ENCODE measurements around the gene TRMT44.
A peak's percentile ranks its signal among the peaks of the same experiment; 100 is the strongest.
"Not testable (repeated sequence)": the region's sequence is repeated elsewhere in the genome, so short reads cannot be mapped to it uniquely, and the experiment has no call there.

Gene TRMT44

GRCh38 chr4:8486643-8487042, 46.1 kb downstream of the TRMT44 start:
- not testable (repeated sequence) for DNase-seq

- DNase-seq = peak in 8 of 56 donors; percentile 15 to 53 (median 26)
These were observed 48.3 kb downstream of the TRMT44 start for GRCh38 chr4:8488791-8489369.

- DNase-seq = not testable (repeated sequence)
These were observed 50.9 kb downstream of the TRMT44 start for GRCh38 chr4:8491478-8491877.

GRCh38 chr4:8492174-8492573, 51.6 kb downstream of the TRMT44 start:
- DNase-seq = no peak

- no peak for DNase-seq
These were observed 52.9 kb downstream of the TRMT44 start for GRCh38 chr4:8493484-8493883.

GRCh38 chr4:8494218-8494617, 53.6 kb downstream of the TRMT44 start:
- no peak for DNase-seq

GRCh38 chr4:8494983-8495548, 54.5 kb downstream of the TRMT44 start:
- DNase-seq = no peak

GRCh38 chr4:8495803-8496202, 55.2 kb downstream of the TRMT44 start:
- peak in 1 of 56 donors; percentile 23 for DNase-seq

GRCh38 chr4:8497762-8498161, 57.2 kb downstream of the TRMT44 start:
- no peak for DNase-seq

- DNase-seq = no peak
These were observed 60.4 kb downstream of the TRMT44 start for GRCh38 chr4:8500966-8501365.

- no peak for DNase-seq
These were observed 61.2 kb downstream of the TRMT44 start for GRCh38 chr4:8501781-8502180.

- DNase-seq = no peak
These were observed 61.8 kb downstream of the TRMT44 start for GRCh38 chr4:8502371-8502770.

- DNase-seq = no peak
These were observed 62.4 kb downstream of the TRMT44 start for GRCh38 chr4:8502836-8503585.

- DNase-seq = peak in 1 of 56 donors; percentile 12
These were observed 63.2 kb downstream of the TRMT44 start for GRCh38 chr4:8503801-8504200.

- DNase-seq = peak in 1 of 56 donors; percentile 58
These were observed 63.9 kb downstream of the TRMT44 start for GRCh38 chr4:8504279-8505007.

GRCh38 chr4:8505229-8505628, 64.7 kb downstream of the TRMT44 start:
- no peak for DNase-seq

- DNase-seq = no peak
These were observed 65.4 kb downstream of the TRMT44 start for GRCh38 chr4:8506006-8506372.

- DNase-seq = peak in 9 of 56 donors; percentile 11 to 56 (median 20)
These were observed 66.0 kb downstream of the TRMT44 start for GRCh38 chr4:8506373-8507195.

- no peak for DNase-seq
These were observed 66.6 kb downstream of the TRMT44 start for GRCh38 chr4:8507196-8507570.

- no peak for DNase-seq
These were observed 67.0 kb downstream of the TRMT44 start for GRCh38 chr4:8507624-8508023.

GRCh38 chr4:8508266-8508665, 67.7 kb downstream of the TRMT44 start:
- no peak for DNase-seq
